GM18517 (cell line): ENCODE measurements around the gene SLC6A6.

Experiments used
- ATAC-seq: cut with Tn5 transposase; IDR thresholded peaks from one replicate; pipeline ENCODE4 v1.9.1; 2021; ENCODE audit warnings: mild to moderate bottlenecking, moderate library complexity; ENCODE audit not compliant: unreplicated experiment

Gene SLC6A6

GRCh38 chr3:14481646-14482036 is 79.2 kb downstream of the SLC6A6 start:
- no peak for ATAC-seq

GRCh38 chr3:14482271-14482721 is 79.9 kb downstream of the SLC6A6 start:
- no peak for ATAC-seq

- no peak for ATAC-seq
These were observed 80.9 kb downstream of the SLC6A6 start for GRCh38 chr3:14483286-14483685.

GRCh38 chr3:14484741-14485140 is 82.3 kb downstream of the SLC6A6 start:
- no peak for ATAC-seq

GRCh38 chr3:14485981-14486380 is 83.6 kb downstream of the SLC6A6 start:
- ATAC-seq, result no peak

- ATAC-seq, result no peak
These were observed 84.1 kb downstream of the SLC6A6 start for GRCh38 chr3:14486460-14486859.

GRCh38 chr3:14487086-14487485 is 84.7 kb downstream of the SLC6A6 start:
- no peak for ATAC-seq

GRCh38 chr3:14487821-14488220 is 85.4 kb downstream of the SLC6A6 start:
- ATAC-seq, result no peak

GRCh38 chr3:14488286-14489041 is 86.1 kb downstream of the SLC6A6 start:
- ATAC-seq, result no peak

- ATAC-seq, result no peak
These were observed 87.2 kb downstream of the SLC6A6 start for GRCh38 chr3:14489641-14490040.

GRCh38 chr3:14490255-14490654 is 87.8 kb downstream of the SLC6A6 start:
- ATAC-seq, result no peak

GRCh38 chr3:14490831-14491230 is 88.4 kb downstream of the SLC6A6 start:
- no peak for ATAC-seq

GRCh38 chr3:14491396-14492190 is 89.2 kb downstream of the SLC6A6 start:
- ATAC-seq, result no peak

GRCh38 chr3:14492948-14493881 is 90.8 kb downstream of the SLC6A6 start:
- ATAC-seq, result no peak

- no peak for ATAC-seq
These were observed 92.0 kb downstream of the SLC6A6 start for GRCh38 chr3:14494279-14494972.

- ATAC-seq, result no peak
These were observed 92.5 kb downstream of the SLC6A6 start for GRCh38 chr3:14494973-14495300.

- ATAC-seq, result no peak
These were observed 93.9 kb downstream of the SLC6A6 start for GRCh38 chr3:14496351-14496750.

- no peak for ATAC-seq
These were observed 94.9 kb downstream of the SLC6A6 start for GRCh38 chr3:14497321-14497720.

- no peak for ATAC-seq
These were observed 100.1 kb downstream of the SLC6A6 start for GRCh38 chr3:14502472-14502871.

GRCh38 chr3:14503033-14503705 is 100.8 kb downstream of the SLC6A6 start:
- ATAC-seq, result no peak
